Kidney epithelial cell (primary cell): ENCODE results near the gene DDX54. TPM values are rescaled to one million over a fixed set of nuclear protein-coding genes. Genes with fewer than 3 reads are reported as not detected.

ENCODE experiments used
- DNase-seq: peaks from one replicate; pipeline ENCODE4 v3.0.0-alpha.2; 2010; ENCODE audit warnings: low read depth
- H3K27me3 ChIP-seq: 2 replicates; pipeline ENCODE4 v1.6.0; 2011; ENCODE audit warnings: low read length; ENCODE audit not compliant: control insufficient read depth, insufficient read depth
- H3K36me3 ChIP-seq: 2 replicates; pipeline ENCODE4 v1.5.1; 2011; ENCODE audit warnings: low read length; ENCODE audit not compliant: control insufficient read depth, insufficient read depth
- H3K4me3 ChIP-seq: 2 replicates; pipeline ENCODE4 v1.5.1; 2011; ENCODE audit warnings: low read depth, mild to moderate bottlenecking, control low read depth, low read length
- CTCF ChIP-seq: IDR thresholded peaks from 2 replicates; pipeline ENCODE4 v1.5.1; 2011; ENCODE audit warnings: mild to moderate bottlenecking, moderate library complexity, low read length, control low read depth, inconsistent platforms; ENCODE audit not compliant: insufficient read depth, poor library complexity, severe bottlenecking
- total RNA-seq: library from RNA; depleted of rRNA; stranded (reverse); fragments of >200 nt; gene quantifications from 2 replicates; pipeline ENCODE4 v1.2.3, GENCODE V29; 2015

Gene DDX54
- total RNA-seq, 1 donor from 2014 or later: 77.6 TPM

GRCh38 chr12:113155060-113155459, 30.2 kb downstream of the DDX54 start:
- DNase-seq: no peak
- peaks cover 34% of the 10 kb centered on the region for H3K27me3 ChIP-seq
- H3K36me3 ChIP-seq: peaks cover 2% of the 10 kb centered on the region
- no peak for TF ChIP-seq CTCF
- no peak overlapping the region for H3K4me3 ChIP-seq

- H3K27me3 ChIP-seq: peaks cover 34% of the 10 kb centered on the region
- no peak for DNase-seq
- H3K4me3 ChIP-seq: peak overlapping the region; percentile 17
- no peak for TF ChIP-seq CTCF
- H3K36me3 ChIP-seq: peaks cover 2% of the 10 kb centered on the region
Observed at GRCh38 chr12:113154351-113154973, 30.8 kb downstream of the DDX54 start.

GRCh38 chr12:113152835-113153814, 32.2 kb downstream of the DDX54 start:
- peaks cover 34% of the 10 kb centered on the region for H3K27me3 ChIP-seq
- peaks cover 2% of the 10 kb centered on the region for H3K36me3 ChIP-seq
- peak overlapping the region; percentile 26 for H3K4me3 ChIP-seq
- no peak for DNase-seq
- TF ChIP-seq CTCF: peak; percentile 61

GRCh38 chr12:113152196-113152834, 33.0 kb downstream of the DDX54 start:
- H3K36me3 ChIP-seq: no peaks in the 10 kb centered on the region
- DNase-seq: no peak
- H3K4me3 ChIP-seq: no peak overlapping the region
- H3K27me3 ChIP-seq: peaks cover 34% of the 10 kb centered on the region
- no peak for TF ChIP-seq CTCF

- H3K27me3 ChIP-seq: peaks cover 34% of the 10 kb centered on the region
- DNase-seq: no peak
- no peak for TF ChIP-seq CTCF
- no peak overlapping the region for H3K4me3 ChIP-seq
- no peaks in the 10 kb centered on the region for H3K36me3 ChIP-seq
Observed at GRCh38 chr12:113151655-113152054, 33.6 kb downstream of the DDX54 start.
